ENCODE results near the gene SEPTIN12.

The SEPTIN12 gene

DNA sequence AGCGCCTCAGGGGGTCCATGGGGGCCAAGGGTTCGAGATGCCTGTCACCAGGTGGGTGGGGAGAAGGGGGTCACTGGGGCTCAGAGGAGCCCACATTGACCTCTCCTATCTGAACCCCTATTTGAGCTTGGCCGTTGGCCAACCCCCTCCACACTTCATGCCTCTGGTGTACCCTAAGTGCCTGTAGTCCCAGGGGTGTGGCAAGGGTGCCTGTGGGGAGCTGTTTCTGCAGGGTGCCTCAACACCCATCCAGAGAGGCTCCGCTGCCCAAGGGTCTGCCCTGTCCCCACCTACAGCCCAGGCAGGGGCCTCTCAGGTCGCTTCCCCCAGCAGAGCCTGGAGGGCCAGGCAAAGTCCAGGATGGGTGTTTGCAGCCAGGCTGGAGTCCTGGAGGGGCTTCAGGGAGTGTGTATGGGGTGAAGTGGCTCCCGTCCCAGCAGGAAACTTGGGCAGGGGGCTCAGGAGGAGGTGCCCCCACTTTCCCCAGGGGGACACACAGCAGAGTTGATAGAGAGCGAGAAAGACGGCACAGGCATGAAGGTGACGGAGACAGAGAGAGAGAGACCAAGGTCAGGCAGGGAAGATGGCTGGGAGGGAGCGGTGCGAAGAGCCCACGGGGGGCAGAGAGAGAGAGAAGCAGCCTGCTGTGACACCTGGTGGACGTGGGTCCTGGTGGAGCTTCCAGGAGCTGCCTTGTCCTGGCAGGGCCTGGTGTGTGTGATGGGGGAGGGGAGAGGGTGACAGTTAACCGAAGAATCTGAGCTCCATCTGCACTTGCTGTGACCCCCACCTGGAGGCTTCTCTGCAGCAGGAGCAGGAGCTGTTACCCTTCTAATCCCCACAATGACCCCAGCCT lies at the start of gene SEPTIN12:
Gene SEPTIN12, minus strand, starts transcription at position 719 of the 856 bp plus-strand sequence. Its CDS starts 700 bp downstream, at position 19.
- in situ Hi-C loops (cut with HindIII; ENCODE audit: low sequenced_read_pairs), result no loop called here

DNA sequence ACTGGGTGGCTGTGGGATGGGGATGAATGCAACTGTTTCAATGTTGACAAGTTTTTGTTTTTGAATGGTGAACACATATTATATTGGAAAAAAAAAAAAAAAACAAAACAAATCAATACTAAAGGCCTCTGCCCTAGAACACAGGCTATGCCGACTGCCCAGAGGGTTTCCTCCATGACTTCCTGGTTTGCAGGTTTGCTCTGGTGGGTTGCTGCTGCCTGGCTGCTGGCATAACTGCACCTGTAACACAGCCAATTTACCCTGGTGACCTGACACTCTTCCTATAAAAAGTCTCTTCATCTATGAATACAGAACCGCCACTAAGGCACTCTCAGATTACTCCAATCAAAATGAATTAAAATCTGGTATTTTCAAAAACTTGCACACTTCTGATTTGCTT lies 48.6 kb upstream of the SEPTIN12 start:
- in situ Hi-C loops (cut with HindIII; ENCODE audit: low sequenced_read_pairs), result no loop called here

GRCh38 chr16:4833584-4833983 lies 45.4 kb upstream of the SEPTIN12 start:
- in situ Hi-C loops (cut with HindIII; ENCODE audit: low sequenced_read_pairs), result no loop called here

GRCh38 chr16:4832698-4833343 lies 44.7 kb upstream of the SEPTIN12 start:
- in situ Hi-C loops (cut with HindIII; ENCODE audit: low sequenced_read_pairs), result no loop called here

- in situ Hi-C loops (cut with HindIII; ENCODE audit: low sequenced_read_pairs), result no loop called here
Observed at GRCh38 chr16:4831616-4832015, 43.5 kb upstream of the SEPTIN12 start.

DNA sequence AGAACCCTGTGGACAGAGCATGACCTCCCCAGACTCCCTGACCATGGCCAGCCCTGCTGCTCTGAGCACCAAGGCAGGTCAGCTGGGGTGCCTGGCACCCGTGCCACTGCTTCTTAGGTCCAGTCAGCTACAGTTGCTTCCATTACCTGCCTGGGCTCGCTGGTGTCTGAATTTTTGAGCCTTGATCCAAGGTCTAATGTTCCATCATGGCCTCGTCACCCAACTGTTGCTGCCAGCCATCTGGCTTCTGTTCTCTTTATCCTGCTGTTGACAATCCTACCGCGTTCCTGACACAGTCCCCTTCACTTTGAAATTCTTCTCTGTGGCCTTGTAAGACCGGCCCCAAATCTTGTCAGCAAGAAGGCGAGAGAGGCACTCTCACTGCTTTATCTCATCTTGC lies 42.3 kb upstream of the SEPTIN12 start:
- in situ Hi-C loops (cut with HindIII; ENCODE audit: low sequenced_read_pairs), result no loop called here

DNA sequence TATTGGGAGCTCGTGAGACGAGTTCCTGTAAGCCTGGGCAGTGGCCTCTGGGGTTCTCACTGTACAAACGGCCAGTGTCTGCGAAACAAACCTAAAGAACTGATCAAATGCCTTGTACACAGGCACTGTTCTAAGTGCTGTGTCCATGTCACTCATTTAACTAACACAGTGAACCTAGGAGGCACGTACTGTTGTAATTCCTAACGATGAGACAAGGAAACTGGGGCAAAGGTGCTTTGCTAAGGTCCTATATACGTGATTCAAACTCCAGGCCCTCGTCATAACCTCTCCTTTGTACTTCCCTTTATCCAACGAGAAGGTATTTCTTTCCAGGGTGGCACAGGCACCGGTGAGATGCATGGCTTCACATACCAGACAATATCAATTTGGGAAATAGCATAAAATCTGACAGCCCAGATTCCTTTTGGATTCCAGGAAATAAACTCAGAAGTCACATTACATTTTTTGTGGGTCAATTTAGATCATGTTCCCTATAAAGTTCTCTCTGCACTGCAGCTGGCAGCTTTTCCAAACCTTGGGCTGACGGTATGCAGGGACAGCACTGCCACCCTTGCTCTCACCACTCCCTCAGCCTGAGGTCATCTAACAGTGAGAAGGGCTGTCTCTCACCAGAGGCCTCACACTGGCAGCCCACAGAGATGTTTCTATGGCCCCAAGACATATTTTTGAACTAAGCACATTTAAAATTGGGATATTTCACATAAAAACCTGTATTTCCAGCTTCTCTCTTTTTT lies 40.6 kb upstream of the SEPTIN12 start:
- in situ Hi-C loops (cut with HindIII; ENCODE audit: low sequenced_read_pairs), result no loop called here

DNA sequence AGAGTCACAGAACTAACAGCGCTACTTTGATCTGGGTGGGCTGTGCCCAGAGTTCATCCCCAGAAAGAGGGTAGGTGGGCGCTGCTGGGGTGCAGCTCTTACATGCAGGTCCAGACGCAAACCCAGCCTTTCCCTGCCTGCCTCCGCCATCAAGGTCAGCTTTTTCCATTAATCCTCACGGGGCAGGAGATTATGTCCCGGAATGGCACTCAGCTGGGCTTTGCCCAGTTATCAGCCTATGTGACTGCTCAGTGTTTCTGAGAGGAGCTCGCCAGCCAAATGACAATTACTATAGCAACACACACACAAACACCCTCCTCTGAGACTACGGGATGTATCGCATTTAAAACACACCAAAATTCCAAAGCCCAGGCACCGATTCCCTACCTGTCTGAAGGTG lies 38.8 kb upstream of the SEPTIN12 start:
- in situ Hi-C loops (cut with HindIII; ENCODE audit: low sequenced_read_pairs), result no loop called here

GRCh38 chr16:4826526-4826925 lies 38.4 kb upstream of the SEPTIN12 start:
- in situ Hi-C loops (cut with HindIII; ENCODE audit: low sequenced_read_pairs), result no loop called here

- in situ Hi-C loops (cut with HindIII; ENCODE audit: low sequenced_read_pairs), result no loop called here
Observed at GRCh38 chr16:4825196-4825595, 37.1 kb upstream of the SEPTIN12 start.

- in situ Hi-C loops (cut with HindIII; ENCODE audit: low sequenced_read_pairs), result no loop called here
Observed at GRCh38 chr16:4820652-4821051, 32.5 kb upstream of the SEPTIN12 start.

- in situ Hi-C loops (cut with HindIII; ENCODE audit: low sequenced_read_pairs), result no loop called here
Observed at GRCh38 chr16:4814542-4815173, 26.5 kb upstream of the SEPTIN12 start.

GRCh38 chr16:4814046-4814445 lies 25.9 kb upstream of the SEPTIN12 start:
- in situ Hi-C loops (cut with HindIII; ENCODE audit: low sequenced_read_pairs), result no loop called here

DNA sequence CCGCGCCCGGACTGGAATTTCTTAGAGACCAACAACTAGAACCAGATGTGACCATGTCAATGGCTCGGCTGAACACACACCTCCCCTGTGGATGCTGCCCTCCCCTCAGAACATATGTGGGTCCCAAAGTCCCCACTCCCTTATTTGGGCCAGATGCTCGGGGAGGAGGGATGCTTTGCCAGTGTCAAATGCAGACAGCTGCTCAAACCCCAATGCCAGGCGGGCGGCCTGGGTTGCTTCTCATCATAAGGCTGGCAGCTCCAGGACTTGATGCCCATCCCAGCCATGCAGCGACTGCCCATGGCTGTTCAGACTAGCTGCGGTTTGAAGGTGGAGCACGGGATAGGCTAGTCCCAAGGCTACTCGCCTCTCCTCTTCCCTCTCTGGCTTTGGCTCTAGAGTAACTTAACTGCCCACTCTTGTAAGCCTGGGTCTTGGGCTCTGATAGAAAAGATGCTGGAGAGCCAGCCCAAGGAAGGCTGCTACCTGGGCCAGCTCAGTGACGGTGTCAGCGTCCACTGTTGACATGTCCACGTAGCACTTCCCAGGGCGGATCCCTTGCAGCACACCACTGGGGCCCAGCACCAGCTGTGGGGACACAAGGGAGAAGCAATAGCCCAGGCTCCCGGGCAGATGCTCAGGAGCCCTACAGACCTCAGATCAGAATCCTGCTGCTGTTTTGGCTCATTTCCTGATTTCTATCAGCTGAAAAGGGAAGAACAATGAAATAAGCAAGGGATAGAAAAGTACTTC lies 25.3 kb upstream of the SEPTIN12 start:
- in situ Hi-C loops (cut with HindIII; ENCODE audit: low sequenced_read_pairs), result no loop called here

GRCh38 chr16:4811773-4812172 lies 23.6 kb upstream of the SEPTIN12 start:
- in situ Hi-C loops (cut with HindIII; ENCODE audit: low sequenced_read_pairs), result no loop called here

DNA sequence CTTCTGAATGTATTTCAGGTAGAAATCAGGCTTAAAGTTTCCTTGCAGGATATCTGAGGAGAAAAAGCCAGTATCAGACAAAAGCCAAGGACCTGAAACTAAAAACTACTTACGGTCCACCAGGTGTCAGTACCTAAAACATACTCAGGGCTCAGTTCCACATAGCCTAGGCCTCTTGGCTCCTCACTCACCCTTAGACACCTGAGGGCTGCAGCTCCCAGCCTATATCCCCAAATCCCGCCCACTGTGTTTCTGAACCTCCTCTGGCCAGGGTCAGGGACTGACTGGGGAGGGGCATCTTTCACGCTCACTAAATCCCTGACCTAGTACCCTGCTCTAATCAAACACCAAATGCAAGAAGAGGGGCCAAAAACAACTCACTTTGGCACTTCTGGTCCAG lies 23.1 kb upstream of the SEPTIN12 start:
- in situ Hi-C loops (cut with HindIII; ENCODE audit: low sequenced_read_pairs), result no loop called here

- in situ Hi-C loops (cut with HindIII; ENCODE audit: low sequenced_read_pairs), result no loop called here
Observed at GRCh38 chr16:4806280-4806679, 18.1 kb upstream of the SEPTIN12 start.

DNA sequence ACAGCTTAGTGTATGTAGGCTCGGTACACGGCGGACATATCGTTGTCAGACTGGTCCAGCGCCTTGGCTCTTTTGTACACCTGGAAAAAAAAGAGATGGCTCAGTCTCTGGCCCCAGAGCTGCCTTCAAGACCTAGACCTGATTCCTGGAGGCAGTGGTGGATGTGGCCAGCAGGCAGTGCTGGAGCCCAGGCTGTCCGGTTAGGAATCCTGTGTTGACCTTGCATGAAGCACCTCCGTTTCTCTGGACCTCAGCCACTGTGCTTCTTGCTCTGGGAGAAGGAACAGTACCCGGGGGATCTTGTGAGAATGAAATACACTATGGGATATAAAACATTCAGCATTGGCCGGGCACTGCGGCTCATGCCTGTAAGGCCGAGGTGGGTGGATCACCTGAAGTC lies 17.1 kb upstream of the SEPTIN12 start:
- in situ Hi-C loops (cut with HindIII; ENCODE audit: low sequenced_read_pairs), result no loop called here

DNA sequence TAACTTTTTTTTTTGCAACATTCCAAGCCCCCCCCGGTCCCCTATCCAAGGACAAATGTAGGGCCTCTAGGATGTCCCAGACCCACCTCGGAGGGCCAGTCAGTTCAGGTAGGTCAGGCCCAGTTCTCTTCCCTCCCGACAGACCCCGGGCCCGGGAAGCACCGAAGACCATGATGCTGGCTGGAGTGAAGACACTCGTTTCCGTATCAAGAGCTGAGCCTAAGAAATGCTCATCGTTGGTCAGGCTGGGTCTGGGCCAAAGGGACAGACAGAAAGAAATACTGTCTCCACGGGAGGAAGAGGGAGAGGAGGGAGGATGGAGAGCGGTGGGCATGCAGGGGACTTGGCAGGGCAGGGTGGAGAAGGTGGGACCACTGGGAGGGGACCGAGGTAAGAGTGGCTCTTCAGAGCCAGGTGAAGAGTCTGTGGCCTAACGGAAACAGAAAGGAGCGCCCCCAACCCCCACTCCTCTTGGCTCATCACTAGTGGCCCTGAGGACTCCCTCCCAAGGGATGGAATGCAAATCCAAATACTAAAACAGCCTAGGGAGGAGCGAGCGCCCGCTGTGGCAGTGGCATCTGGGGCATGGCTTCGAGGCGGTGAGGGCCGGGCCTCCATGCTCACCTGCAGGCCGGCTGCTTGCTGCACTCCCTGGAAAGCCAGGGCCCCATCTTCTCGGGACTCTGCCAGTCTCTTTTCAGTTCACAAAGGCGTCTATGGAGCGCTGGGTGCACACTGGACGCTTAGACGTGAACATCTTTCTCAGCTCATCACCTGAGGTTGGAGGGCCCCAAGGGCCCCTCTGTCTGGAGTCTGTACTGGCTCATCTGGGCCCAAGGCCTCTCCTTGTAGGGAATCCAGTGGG lies 16.0 kb upstream of the SEPTIN12 start:
- in situ Hi-C loops (cut with HindIII; ENCODE audit: low sequenced_read_pairs), result no loop called here
